ENCODE data around the gene KIF4B.
"Not testable (repeated sequence)": the region's sequence is repeated elsewhere in the genome, so short reads cannot be mapped to it uniquely, and the experiment has no call there.

Gene KIF4B

DNA sequence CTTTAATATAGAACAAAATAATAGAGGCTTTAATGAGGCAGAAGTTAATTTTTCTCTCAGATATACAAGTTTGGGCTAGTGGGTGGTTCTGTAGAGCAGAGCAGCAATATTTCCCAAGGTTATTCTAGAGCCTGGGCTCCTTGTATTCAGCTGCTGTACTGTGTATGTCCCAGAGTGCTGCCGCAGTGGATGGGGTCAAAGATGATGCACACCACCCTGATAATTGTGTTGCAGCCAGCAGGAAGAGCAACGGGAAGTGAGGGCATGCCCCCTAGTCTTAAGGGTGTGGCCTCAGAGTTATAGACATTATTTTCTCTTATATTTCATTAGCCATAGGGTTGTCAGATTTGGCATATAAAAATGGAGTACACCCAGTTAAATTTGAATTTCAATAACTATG lies 23.9 kb upstream of the KIF4B start:
- DNase-seq (ENCODE audit: low spot score) = no peak
- in situ Hi-C loops (cut with MboI; ENCODE audit: low pct_unique_long_range_greater_than_20kb, low sequenced_read_pairs, unreplicated experiment) = no loop called here
- TF ChIP-seq CTCF (IDR thresholded peaks at IDR 0.05; ENCODE audit: extremely low read depth, insufficient read depth, missing control alignments) = no peak

GRCh38 chr5:154993461-154993860 lies 20.1 kb upstream of the KIF4B start:
- in situ Hi-C loops (cut with MboI; ENCODE audit: low pct_unique_long_range_greater_than_20kb, low sequenced_read_pairs, unreplicated experiment) = no loop called here
- DNase-seq (ENCODE audit: low spot score) = no peak
- TF ChIP-seq CTCF (IDR thresholded peaks at IDR 0.05; ENCODE audit: extremely low read depth, insufficient read depth, missing control alignments) = no peak

DNA sequence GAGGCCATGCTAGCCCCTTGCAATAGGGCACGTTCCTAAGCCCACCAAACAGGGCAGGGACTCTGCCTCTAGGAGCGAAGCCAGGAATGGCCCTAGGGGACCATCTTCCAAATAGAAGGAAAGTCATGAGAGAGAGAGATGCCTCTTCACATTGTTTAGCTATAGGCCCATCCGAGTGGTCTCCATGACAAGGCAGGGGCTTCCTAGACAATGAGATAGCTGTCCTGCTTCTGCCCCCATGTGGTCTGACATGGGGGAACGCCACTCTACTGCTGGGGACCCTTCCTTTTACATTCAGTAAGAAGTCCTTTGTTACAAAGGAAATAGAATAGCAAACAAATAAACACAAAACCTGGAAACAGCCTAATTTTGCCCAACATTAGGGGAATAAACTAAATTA lies 17.9 kb upstream of the KIF4B start:
- in situ Hi-C loops (cut with MboI; ENCODE audit: low pct_unique_long_range_greater_than_20kb, low sequenced_read_pairs, unreplicated experiment) = no loop called here
- no peak for TF ChIP-seq CTCF (IDR thresholded peaks at IDR 0.05; ENCODE audit: extremely low read depth, insufficient read depth, missing control alignments)
- DNase-seq (ENCODE audit: low spot score) = no peak

DNA sequence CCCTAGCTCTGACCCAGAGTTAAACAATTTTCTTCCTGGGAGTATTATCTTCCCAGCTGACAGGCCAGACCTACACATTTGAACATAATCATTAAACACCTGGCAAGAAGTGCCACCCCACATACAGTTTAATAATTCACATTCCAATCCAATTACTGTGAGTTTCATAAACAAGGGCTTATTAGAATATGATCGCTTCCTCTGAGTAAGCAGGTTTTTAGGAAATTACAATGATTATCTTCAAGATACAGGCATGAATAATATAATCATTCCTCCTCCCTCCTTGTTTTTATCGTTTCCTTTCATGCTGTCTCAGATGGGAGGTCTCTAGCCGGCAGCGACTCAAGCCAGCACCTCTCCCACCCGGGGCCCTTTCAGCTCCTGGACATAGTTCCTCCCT lies 15.8 kb upstream of the KIF4B start:
- no peak for DNase-seq (ENCODE audit: low spot score)
- in situ Hi-C loops (cut with MboI; ENCODE audit: low pct_unique_long_range_greater_than_20kb, low sequenced_read_pairs, unreplicated experiment) = no loop called here
- no peak for TF ChIP-seq CTCF (IDR thresholded peaks at IDR 0.05; ENCODE audit: extremely low read depth, insufficient read depth, missing control alignments)

DNA sequence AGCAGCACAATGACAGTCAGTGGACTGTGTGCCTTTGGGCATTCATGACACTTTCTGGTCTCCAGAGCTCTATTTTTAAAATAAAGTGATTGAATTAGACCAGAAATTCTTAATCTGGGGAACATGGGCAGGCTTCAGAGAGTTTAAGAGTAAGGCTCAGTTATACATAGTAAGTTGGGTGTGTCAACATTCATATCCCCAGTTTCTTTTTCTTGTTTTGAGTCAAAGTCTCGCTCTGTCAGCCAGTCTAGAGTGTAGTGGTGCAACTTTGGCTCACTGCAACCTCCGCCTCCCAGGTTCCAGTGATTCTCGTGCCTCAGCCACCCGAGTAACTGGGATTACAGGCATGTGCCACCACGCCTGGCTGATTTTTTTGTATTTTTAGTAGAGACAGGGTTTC lies 13.7 kb upstream of the KIF4B start:
- TF ChIP-seq CTCF (IDR thresholded peaks at IDR 0.05; ENCODE audit: extremely low read depth, insufficient read depth, missing control alignments) = no peak
- DNase-seq (ENCODE audit: low spot score) = no peak

DNA sequence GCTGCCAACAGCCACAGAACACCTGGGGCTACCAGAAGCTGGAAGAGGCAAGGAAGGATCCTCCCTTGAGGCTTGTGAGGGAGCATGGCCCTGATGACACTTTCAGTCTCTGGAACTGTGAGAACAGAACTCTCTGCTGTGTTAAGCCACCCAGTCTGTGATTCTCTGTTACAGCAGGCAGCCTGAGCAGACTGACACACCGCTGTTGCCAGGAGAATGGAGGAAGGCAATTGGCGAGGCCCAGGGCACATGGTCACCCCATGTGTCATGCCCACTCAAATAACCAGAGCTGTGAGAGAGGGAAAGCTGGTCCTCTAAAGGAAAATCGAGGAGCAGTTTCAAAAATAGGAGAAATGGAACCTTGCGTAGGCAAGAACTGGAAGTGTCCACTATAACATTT lies 12.0 kb upstream of the KIF4B start:
- in situ Hi-C loops (cut with MboI; ENCODE audit: low pct_unique_long_range_greater_than_20kb, low sequenced_read_pairs, unreplicated experiment) = no loop called here
- TF ChIP-seq CTCF (IDR thresholded peaks at IDR 0.05; ENCODE audit: extremely low read depth, insufficient read depth, missing control alignments) = no peak
- DNase-seq (ENCODE audit: low spot score) = no peak

More for the DNA sequence above, 13.7 kb upstream of the KIF4B start:
- in situ Hi-C loops (cut with MboI; ENCODE audit: low pct_unique_long_range_greater_than_20kb, low sequenced_read_pairs, unreplicated experiment) = no loop called here

DNA sequence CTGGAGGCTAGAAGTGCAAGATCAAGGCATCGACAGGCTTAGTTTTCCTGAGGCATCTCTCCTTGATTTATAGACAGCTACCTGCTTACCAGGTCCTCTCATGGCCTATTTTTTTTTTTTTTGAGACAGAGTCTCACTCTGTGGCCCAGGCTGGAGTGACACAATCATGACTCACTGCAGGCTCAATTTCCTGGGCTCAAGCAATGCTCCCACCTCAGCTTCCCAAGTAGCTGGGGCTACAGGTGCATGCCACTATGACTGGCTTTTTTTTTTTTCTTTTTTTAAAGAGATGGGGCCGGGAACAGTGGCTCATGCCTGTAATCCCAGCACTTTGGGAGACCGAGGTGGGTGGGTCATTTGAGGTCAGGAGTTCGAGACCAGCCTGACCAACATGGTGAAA lies 10.8 kb upstream of the KIF4B start:
- in situ Hi-C loops (cut with MboI; ENCODE audit: low pct_unique_long_range_greater_than_20kb, low sequenced_read_pairs, unreplicated experiment); DNase-seq (ENCODE audit: low spot score): not testable (repeated sequence)
